Measurements from ENCODE around the gene PET100.

Gene PET100

GRCh38 chr19:7637374-7638256 lies 8.0 kb downstream of the PET100 start:
- no peak for TF ChIP-seq CTCF (conservative IDR thresholded peaks at IDR 0.05)
- no peak overlapping the region for H3K27ac ChIP-seq

DNA sequence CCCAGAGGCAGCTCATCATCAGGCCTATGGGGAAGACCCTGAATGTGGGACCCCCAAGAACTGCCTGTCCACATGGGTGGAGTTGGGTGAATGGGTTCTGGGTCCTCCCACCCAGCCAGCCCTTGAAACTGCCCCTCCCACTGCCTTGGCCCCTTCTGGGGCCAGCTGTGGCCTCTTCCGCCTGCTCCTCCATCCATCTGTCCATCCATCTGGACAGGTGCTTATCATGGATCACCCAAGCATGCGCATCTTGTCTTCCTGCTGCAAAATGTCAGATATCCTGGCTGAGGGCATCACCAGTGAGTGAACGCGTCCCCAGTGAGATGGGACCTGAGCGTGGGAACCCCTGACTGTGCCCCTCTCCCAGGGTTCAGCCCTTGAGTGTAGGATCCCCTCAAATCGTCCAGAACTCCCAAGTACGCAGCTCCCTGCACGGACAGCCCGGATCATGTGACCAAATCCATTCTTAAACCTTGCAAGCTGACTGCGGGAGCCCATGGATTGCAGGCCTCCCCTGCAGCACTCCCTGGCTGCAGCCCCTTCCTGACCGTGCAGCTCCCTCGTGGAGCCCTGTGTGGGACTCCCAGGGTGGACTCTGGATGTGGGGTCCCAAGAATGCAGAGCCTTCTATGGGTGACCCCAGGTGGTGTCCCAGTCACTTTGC lies 9.3 kb downstream of the PET100 start:
- no peak overlapping the region for H3K27ac ChIP-seq
- no peak for TF ChIP-seq CTCF (conservative IDR thresholded peaks at IDR 0.05)

GRCh38 chr19:7639863-7640348 lies 10.3 kb downstream of the PET100 start:
- TF ChIP-seq CTCF (conservative IDR thresholded peaks at IDR 0.05) = no peak
- H3K27ac ChIP-seq = no peak overlapping the region

- no peak overlapping the region for H3K27ac ChIP-seq
- TF ChIP-seq CTCF (conservative IDR thresholded peaks at IDR 0.05) = no peak
Measured at GRCh38 chr19:7640803-7641202, 11.2 kb downstream of the PET100 start.

- TF ChIP-seq CTCF (conservative IDR thresholded peaks at IDR 0.05) = no peak
- H3K27ac ChIP-seq = no peak overlapping the region
Measured at GRCh38 chr19:7641290-7642276, 12.0 kb downstream of the PET100 start.

- TF ChIP-seq CTCF (conservative IDR thresholded peaks at IDR 0.05) = no peak
- no peak overlapping the region for H3K27ac ChIP-seq
Measured at GRCh38 chr19:7642295-7643030, 12.9 kb downstream of the PET100 start.
